Osteocyte (in vitro differentiated cells): Measurements from ENCODE around the gene WNT9B. TPM values are rescaled to one million over a fixed set of nuclear protein-coding genes. Genes with fewer than 3 reads are reported as not detected.
A peak's percentile ranks its signal among the peaks of the same experiment; 100 is the strongest.

Experiments used
- DNase-seq: peaks from one replicate; pipeline ENCODE4 v3.0.0; 2021; ENCODE audit warnings: mixed read lengths; ENCODE audit not compliant: unreplicated experiment; ENCODE audit errors: extremely low spot score
- H3K27ac Mint-ChIP-seq: one replicate; pipeline ENCODE4 v1.8.0; 2021; ENCODE audit warnings: mild to moderate bottlenecking, mixed read lengths; ENCODE audit not compliant: unreplicated experiment
- H3K27me3 Mint-ChIP-seq: one replicate; pipeline ENCODE4 v1.8.0; 2021; ENCODE audit warnings: mixed read lengths; ENCODE audit not compliant: unreplicated experiment
- H3K36me3 Mint-ChIP-seq: one replicate; pipeline ENCODE4 v1.8.0; 2021; ENCODE audit warnings: mixed read lengths; ENCODE audit not compliant: unreplicated experiment
- H3K4me1 Mint-ChIP-seq: one replicate; pipeline ENCODE4 v1.8.0; 2021; ENCODE audit warnings: mixed read lengths; ENCODE audit not compliant: unreplicated experiment
- H3K4me3 Mint-ChIP-seq: one replicate; pipeline ENCODE4 v1.8.0; 2021; ENCODE audit warnings: mild to moderate bottlenecking, moderate library complexity, mixed read lengths; ENCODE audit not compliant: unreplicated experiment
- H3K9me3 Mint-ChIP-seq: one replicate; pipeline ENCODE4 v1.8.0; 2021; ENCODE audit warnings: mixed read lengths; ENCODE audit not compliant: unreplicated experiment
- CTCF ChIP-seq: fragments of 200-600 bp; sonication (generic); IDR thresholded peaks from 2 replicates; pipeline ENCODE4 v1.5.0; 2021; ENCODE audit warnings: antibody characterized with exemption, mild to moderate bottlenecking, moderate library complexity
- long read RNA-seq: library from polyadenylated mRNA; unstranded; transcript quantifications from one replicate; pipeline ENCODE4 v2.0.0, GENCODE V29; 2021
- total RNA-seq: library from RNA; stranded (reverse); gene quantifications from 2 replicates; pipeline ENCODE4 v1.2.1, GENCODE V29; 2021

The WNT9B gene, protein sequence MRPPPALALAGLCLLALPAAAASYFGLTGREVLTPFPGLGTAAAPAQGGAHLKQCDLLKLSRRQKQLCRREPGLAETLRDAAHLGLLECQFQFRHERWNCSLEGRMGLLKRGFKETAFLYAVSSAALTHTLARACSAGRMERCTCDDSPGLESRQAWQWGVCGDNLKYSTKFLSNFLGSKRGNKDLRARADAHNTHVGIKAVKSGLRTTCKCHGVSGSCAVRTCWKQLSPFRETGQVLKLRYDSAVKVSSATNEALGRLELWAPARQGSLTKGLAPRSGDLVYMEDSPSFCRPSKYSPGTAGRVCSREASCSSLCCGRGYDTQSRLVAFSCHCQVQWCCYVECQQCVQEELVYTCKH
- total RNA-seq: not detected in 2 replicates
- long read RNA-seq: 0 reads

DNA sequence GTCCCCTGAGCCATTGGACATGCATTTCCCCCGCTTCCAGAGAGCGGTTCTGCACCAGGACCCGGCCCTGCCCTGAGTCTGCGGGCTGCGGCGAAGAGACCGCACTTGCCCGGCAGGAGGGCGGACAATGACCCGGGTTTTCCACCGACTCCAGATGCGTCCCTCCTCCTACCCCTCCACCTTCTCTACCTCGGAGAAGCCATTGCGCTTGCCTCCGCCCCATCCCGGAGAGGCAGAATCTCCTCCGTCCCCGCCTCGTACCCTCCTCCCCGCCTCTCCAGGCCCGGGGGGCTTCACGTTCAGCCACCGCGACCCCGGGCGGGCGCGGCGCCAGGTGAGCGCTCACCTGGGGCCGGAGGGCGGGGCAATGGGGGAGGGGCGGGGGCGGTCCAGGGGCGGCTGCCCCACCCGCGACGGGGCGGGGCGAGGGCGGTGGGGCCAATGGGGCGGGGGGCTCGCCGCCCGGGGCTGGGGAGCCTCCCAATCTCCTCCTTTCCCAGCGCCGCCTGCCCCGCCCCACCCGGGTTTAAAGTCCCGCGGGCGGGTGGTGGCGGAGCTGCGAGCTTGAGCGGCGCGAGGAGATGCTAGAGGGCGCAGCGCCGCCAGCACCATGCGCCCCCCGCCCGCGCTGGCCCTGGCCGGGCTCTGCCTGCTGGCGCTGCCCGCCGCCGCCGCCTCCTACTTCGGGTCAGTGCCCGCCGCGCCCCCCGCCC, at the start of gene WNT9B:
Gene WNT9B (plus strand): TSS at position 555 of the 713 bp plus-strand sequence. CDS start 56 bp downstream, at position 611.
- Mint-ChIP-seq H3K4me3 (peak within 1 kb of the TSS; percentile 67), H3K36me3 (no peaks in the 10 kb centered on the region), H3K27me3 (peaks cover 72% of the 10 kb centered on the region), H3K27ac (no peak within 1 kb of the TSS), H3K9me3 (no peaks in the 10 kb centered on the region), H3K4me1 (peaks cover 11% of the 10 kb centered on the region)
- no peak for DNase-seq
- TF ChIP-seq CTCF: peak; percentile 23

DNA sequence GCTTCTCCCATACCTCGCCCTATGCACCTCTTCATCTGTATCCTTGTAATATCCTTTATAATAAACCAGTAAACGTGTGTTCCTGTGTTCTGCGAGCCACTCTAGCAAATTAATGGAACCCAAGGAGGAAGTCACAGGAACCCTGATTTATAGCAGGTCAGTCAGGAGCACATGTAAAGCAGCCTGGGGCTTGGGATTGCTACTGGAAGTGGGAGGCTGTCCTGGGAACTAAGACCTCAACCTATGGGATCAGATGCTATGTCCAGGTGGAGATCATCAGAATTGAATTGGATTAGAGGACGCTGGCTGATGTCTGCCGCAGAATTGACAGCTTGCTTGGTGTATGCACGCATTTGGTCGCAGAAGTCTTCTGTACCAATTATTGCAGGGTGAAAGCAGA, 48.6 kb upstream of the WNT9B start:
- no peak overlapping the region for H3K27ac Mint-ChIP-seq

DNA sequence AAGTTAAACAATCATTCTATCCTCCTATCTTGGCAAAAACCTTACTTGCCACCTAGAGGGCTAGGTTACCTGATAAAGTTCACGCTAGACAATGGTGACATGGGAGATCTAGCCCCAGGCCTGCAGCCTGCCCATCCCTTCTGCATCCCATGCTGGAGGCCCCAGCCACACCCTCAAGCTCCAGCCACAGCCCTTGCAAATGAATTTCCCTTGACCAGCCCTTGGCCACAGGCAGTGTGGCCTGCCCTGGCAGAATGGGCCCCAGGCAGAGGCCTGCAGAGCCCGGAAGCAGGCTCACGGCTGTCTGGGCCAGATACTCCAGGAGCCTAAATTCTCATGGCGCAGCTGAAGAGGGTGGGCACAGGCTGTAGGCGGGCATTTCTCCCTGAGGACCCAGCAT, 47.8 kb upstream of the WNT9B start:
- Mint-ChIP-seq H3K4me3 (no peak overlapping the region), H3K27ac (no peak overlapping the region), H3K4me1 (no peaks in the 10 kb centered on the region), H3K36me3 (no peaks in the 10 kb centered on the region), H3K9me3 (peaks cover 3% of the 10 kb centered on the region), H3K27me3 (no peaks in the 10 kb centered on the region)
- TF ChIP-seq CTCF: no peak
- DNase-seq: no peak

More for the DNA sequence above, 48.6 kb upstream of the WNT9B start:
- Mint-ChIP-seq H3K9me3 (peaks cover 3% of the 10 kb centered on the region), H3K27me3 (no peaks in the 10 kb centered on the region), H3K4me1 (no peaks in the 10 kb centered on the region), H3K36me3 (no peaks in the 10 kb centered on the region), H3K4me3 (no peak overlapping the region)
- TF ChIP-seq CTCF: no peak
- no peak for DNase-seq

DNA sequence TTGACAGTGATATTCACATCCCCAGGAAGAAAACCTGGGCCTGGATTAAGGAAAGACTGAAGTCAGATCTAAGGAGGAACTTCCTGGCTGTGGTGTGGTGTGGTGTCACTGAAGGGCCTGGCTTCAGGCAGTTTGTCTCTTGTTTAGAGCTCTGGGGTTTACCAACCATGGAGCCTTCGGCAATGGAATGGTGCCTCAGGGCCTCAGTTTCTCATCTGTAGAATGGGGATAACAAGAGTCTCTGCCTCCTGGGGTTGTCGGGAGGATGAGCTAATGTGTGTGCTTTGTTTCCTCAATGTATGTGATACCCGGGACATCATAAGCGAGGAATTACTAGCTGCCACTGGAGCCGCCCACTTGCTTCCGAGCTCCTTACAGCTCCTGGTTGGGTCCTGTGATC, 45.6 kb upstream of the WNT9B start:
- Mint-ChIP-seq H3K27ac (no peak overlapping the region), H3K4me3 (no peak overlapping the region), H3K36me3 (no peaks in the 10 kb centered on the region), H3K4me1 (no peaks in the 10 kb centered on the region), H3K9me3 (peaks cover 3% of the 10 kb centered on the region), H3K27me3 (no peaks in the 10 kb centered on the region)
- TF ChIP-seq CTCF: no peak
- no peak for DNase-seq

DNA sequence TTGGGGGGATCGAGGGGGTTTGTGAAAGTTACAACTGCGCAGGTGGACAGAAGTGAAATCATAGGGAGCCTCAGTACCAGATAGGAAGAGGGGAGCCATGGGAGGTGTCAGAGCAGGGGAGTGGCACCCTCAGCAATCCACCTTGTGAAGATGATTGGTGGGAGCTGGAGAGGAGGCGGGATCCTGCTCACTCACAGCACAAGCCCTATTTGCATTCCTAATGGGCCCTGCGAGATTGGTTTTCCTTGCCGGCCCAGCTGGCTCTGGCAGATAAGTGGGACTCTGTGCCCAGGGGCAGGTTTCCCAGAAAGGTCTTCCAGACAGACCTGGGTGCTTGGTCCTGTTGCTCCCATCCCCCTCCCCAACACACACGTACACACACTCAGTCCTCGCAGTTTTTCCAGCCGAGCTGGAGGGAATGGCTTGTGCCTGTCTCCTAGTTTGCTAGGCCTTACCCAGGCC, 42.2 kb upstream of the WNT9B start:
- H3K27me3 Mint-ChIP-seq: peaks cover 16% of the 10 kb centered on the region
- H3K4me3 Mint-ChIP-seq: no peak overlapping the region
- peaks cover 3% of the 10 kb centered on the region for H3K9me3 Mint-ChIP-seq
- H3K36me3 Mint-ChIP-seq: no peaks in the 10 kb centered on the region
- TF ChIP-seq CTCF: no peak
- DNase-seq: no peak
- no peak overlapping the region for H3K27ac Mint-ChIP-seq
- H3K4me1 Mint-ChIP-seq: no peaks in the 10 kb centered on the region
